Right cardiac atrium (tissue), 5 donors: ENCODE data around the gene PRKCI. TPM values are rescaled to one million over a fixed set of nuclear protein-coding genes. Genes with fewer than 3 reads are reported as not detected.
"Not testable (repeated sequence)": the region's sequence is repeated elsewhere in the genome, so short reads cannot be mapped to it uniquely, and the experiment has no call there.

Experiments
- ATAC-seq, 2 donors: fragments of 200-7000 bp; cut with Tn5 transposase; one replicate each; pipeline versions ENCODE4 v1.8.0 to v1.9.1; 2020; ENCODE audit warnings: moderate library complexity in 2 of 2, mild to moderate bottlenecking in 1 of 2
- DNase-seq, 3 donors: peaks; one replicate each; pipeline ENCODE4 v3.0.0-alpha.2; 2020
- H3K27ac ChIP-seq: one replicate; pipeline ENCODE4 v1.5.1; 2013; ENCODE audit warnings: mild to moderate bottlenecking, low read length, control low read depth, moderate library complexity
- H3K27me3 ChIP-seq: one replicate; pipeline ENCODE4 v1.6.1; 2013; ENCODE audit not compliant: control insufficient read depth, insufficient read depth
- H3K4me1 ChIP-seq: one replicate; pipeline ENCODE4 v1.6.1; 2013; ENCODE audit warnings: low read length; ENCODE audit not compliant: control insufficient read depth, insufficient read depth
- H3K4me3 ChIP-seq: one replicate; pipeline ENCODE4 v1.5.1; 2013; ENCODE audit warnings: low read length, control low read depth
- H3K9me3 ChIP-seq: one replicate; pipeline ENCODE4 v1.6.1; 2013; ENCODE audit warnings: low read length; ENCODE audit not compliant: control insufficient read depth
- WGBS: extraction: QIAGEN DNeasy Blood & Tissue Kit; methylation state at CpG from one replicate; pipeline ENCODE4 v1.1.7; 2013; 5-methylcytosine and 5-hydroxymethylcytosine counted together
- intact Hi-C, 4 donors: fragments of 100-400 bp; cut with DNase I; formaldehyde crosslinking; loops; one replicate each; pipeline versions ENCODE4 v1.11.0 to v1.14.0; 2022 to 2023
- polyA plus RNA-seq: library from polyadenylated mRNA; stranded (reverse); fragments of 200-250 nt; gene quantifications from one replicate; pipeline ENCODE4 v1.2.3, GENCODE V29; 2013
- total RNA-seq, 4 donors: library from RNA; stranded (reverse); fragmentation: NEBNext Ultra II Directional; extraction: Animal tissue kit (Norgen Biotek cat#: 25700); gene quantifications; one replicate each; pipeline ENCODE4 v1.2.1, GENCODE V29; 2021
- donor health status: healthy with polysubstance abuse.
- donor health status: DM: no; HTN: yes; CAD: no.
- donor health status: DM: no; HTN: no; CAD: no.
- donor health status: DM: no; HTN: yes; CAD: no; lungs with severe emphysema.
- donor health status: DM: yes; HTN: yes; CAD: no.

The PRKCI gene
- total and polyA plus RNA-seq, 5 donors: 9.0 to 20.6 (median 16.6) TPM

DNA sequence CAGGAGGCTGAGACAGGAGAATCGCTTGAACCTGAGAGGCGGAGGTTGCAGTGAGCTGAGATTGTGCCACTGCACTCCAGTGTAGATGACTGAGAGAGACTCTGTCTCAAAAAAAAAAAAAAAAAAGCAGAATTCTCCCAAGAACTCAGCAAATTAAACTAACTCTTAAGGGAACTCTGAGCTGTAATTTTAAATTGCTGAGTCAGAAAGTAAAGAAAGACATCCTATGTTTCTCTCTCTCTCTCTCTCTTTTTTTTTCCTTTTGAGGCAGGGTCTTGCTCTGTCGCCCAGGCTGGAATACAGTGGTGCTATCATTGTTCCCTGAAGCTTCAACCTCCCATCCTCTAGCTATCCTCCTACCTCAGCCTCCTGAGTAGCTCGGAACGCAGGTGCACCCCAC is 20.7 kb upstream of the PRKCI start:
- ATAC-seq (no peak), DNase-seq (no peak)
- WGBS: 94% methylated on average over 5 of the region's 5 CpGs
- Histone ChIP-seq H3K4me1 (no peaks in the 10 kb centered on the region), H3K4me3 (no peak overlapping the region), H3K27ac (no peak overlapping the region), H3K27me3 (no peaks in the 10 kb centered on the region), H3K9me3 (no peaks in the 10 kb centered on the region)
- intact Hi-C loops: no loop called here

DNA sequence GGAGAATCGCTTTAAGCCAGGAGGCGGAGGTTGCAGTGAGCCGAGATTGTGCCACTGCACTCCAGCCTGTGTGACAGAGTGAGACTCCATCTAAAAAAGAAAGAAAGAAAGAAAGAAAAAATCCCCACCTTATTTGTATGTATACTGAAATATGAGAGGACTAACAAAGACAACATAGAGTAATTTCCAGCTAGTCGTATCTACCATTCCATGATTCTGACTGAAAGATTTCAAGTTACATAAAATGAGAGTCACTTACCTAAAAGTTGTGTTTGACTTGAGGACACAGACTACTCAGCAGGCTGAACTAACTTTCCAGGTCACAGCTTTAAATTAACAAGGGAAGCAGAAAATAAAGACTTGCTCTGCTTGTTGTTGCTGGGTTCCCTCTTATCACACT is 18.8 kb upstream of the PRKCI start:
- no peaks in the 10 kb centered on the region for H3K9me3 ChIP-seq
- DNase-seq (no peak), ATAC-seq (no peak)
- no peak overlapping the region for H3K4me3 ChIP-seq
- no peaks in the 10 kb centered on the region for H3K27me3 ChIP-seq
- H3K4me1 ChIP-seq: no peaks in the 10 kb centered on the region
- whole genome bisulfite sequencing: 91% methylated on average over 4 of the region's 4 CpGs
- no peak overlapping the region for H3K27ac ChIP-seq
- intact Hi-C loops: no loop called here

DNA sequence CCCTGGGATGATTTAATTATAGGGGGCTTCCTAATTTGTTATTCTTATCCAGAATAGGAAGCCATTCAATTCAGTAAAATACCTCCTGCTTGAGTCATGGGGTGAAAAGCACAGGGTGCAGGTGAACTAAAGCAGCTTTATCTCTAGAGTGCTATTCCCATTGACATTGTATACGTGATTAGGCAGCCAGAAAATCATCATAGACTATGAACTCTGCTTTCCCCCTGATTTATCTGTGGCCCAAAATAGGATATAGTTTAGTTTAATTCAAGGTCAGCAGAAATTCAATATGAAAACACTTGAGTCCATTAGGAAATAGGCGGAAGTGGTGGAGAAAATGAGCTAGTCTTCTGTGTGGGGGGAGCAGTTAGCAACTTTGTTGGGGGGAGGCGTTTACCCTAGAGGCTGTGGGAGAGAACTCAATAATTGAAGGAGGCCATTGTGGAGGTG is 18.2 kb upstream of the PRKCI start:
- no peaks in the 10 kb centered on the region for H3K27me3 ChIP-seq
- WGBS: 63% methylated on average over 3 of the region's 3 CpGs
- no peak overlapping the region for H3K27ac ChIP-seq
- no peak overlapping the region for H3K4me3 ChIP-seq
- H3K9me3 ChIP-seq: no peaks in the 10 kb centered on the region
- no peaks in the 10 kb centered on the region for H3K4me1 ChIP-seq
- intact Hi-C loops: no loop called here
- no peak for DNase-seq
- ATAC-seq: no peak

DNA sequence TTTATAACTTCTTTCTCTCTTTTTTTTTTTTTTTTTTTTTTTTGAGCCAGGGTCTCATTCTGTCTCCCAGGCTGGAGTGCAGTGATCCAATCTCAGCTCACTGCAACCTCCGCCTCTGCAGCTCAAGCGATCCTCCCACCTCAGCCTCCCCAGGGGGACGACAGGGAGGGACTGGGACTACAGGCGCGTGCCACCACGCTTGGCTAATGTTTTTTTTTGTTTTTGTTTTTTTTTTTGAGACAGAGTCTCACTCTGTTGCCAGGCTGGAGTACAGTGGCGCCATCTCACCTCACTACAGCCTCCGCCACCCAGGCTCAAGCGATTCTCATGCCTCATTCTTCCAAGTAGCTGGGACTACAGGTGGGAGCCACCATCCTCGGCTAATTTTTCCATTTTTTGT is 17.7 kb upstream of the PRKCI start:
- Histone ChIP-seq H3K9me3 (no peaks in the 10 kb centered on the region), H3K4me3 (no peak overlapping the region), H3K4me1 (no peaks in the 10 kb centered on the region), H3K27me3 (no peaks in the 10 kb centered on the region), H3K27ac (no peak overlapping the region)
- ATAC-seq (no peak), DNase-seq (no peak)
- WGBS: 95% methylated on average over 10 of the region's 10 CpGs
- intact Hi-C loops: no loop called here

DNA sequence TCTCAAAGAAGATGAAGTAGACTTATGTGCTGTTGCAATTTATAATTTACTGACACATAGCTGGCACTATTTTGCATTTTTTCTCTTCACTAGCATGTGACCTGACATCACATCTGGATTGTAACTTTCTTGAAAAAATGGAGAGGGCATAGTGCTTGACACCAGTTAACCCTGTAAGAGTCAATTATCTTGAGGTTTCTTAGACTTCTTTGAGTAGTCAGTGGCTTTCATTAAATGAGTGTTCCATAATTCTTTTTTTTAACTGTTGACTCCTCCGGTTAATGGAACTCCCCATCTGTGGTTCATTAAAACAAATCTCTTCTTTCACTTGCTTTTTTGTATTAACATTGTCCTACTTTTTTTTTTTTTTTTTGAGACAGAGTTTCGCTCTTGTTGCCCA is 16.9 kb upstream of the PRKCI start:
- 88% methylated on average over 2 of the region's 2 CpGs for WGBS
- Histone ChIP-seq H3K4me1 (no peaks in the 10 kb centered on the region), H3K9me3 (no peaks in the 10 kb centered on the region), H3K4me3 (no peak overlapping the region), H3K27me3 (no peaks in the 10 kb centered on the region), H3K27ac (no peak overlapping the region)
- ATAC-seq (no peak), DNase-seq (no peak)
- intact Hi-C loops: no loop called here

DNA sequence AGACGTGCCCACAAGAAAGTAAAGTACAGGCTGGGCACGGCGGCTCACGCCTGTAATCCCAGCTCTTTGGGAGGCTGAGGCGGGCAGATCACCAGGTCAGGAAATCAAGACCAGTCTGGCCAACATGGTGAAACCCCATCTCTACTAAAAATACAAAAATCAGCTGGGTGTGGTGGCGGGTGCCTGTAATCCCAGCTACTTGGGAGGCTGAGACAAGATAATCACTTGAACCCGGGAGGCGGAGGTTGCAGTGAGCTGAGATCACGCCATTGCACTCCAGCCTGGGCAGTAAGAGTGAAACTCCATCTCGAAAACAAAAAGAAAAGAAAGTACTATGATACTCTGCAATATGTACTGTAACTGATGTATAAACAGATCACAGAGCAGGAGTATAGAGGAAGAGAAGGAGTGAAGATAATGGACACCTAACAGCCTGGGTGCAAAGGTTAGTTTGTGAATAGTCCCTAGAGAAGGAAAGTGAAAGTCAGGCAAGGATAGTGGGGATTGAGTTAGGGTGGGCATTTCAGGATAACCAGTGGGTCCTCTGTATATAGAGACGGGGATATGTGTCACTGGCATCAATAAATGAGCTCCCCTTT is 16.0 kb upstream of the PRKCI start:
- ATAC-seq, H3K4me1 ChIP-seq, DNase-seq, H3K27ac ChIP-seq, H3K27me3 ChIP-seq, H3K9me3 ChIP-seq, H3K4me3 ChIP-seq, intact Hi-C loops: not testable (repeated sequence)
- WGBS: 89% methylated on average over 11 of the region's 11 CpGs

DNA sequence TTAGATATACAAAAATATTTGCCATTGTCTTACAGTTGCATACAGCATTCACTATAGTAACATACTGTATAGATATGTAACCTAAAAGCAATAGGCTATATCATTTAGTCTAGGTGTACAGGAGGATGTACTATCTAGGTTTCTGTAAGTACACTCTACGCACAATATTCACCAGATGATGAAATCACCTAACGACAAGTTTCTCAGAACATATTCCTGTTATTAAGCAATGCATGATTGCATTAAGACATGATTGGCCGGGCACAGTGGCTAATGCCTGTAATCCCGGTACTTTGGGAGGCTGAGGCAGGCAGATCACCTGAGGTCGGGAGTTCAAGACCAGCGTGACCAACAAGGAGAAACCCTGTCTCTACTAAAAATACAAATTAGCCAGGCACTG is 14.5 kb upstream of the PRKCI start:
- Histone ChIP-seq H3K4me3 (no peak overlapping the region), H3K27me3 (no peaks in the 10 kb centered on the region), H3K4me1 (no peaks in the 10 kb centered on the region), H3K9me3 (no peaks in the 10 kb centered on the region), H3K27ac (no peak overlapping the region)
- intact Hi-C loops: no loop called here
- WGBS: 78% methylated on average over 6 of the region's 6 CpGs
- ATAC-seq (no peak), DNase-seq (no peak)

DNA sequence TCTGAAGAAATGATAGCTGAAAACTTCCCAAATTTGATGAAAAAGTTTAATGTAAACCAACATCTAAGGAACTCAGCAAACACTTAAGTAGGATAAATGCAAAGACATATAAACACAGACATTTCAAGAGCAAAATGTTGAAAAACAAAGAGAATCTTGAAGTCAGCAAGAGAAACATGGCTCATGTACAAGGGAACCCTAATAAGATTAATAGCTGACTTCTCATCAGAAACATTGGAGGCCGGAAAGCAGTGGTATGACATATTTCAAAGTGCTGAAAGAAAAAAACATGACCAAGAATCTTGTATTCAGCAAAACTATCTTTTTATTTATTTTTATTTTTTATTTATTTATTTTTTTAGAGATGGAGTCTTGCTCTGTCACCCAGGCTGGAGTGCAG is 10.6 kb upstream of the PRKCI start:
- ATAC-seq (no peak), DNase-seq (no peak)
- Histone ChIP-seq H3K27me3 (no peaks in the 10 kb centered on the region), H3K27ac (no peak overlapping the region), H3K4me1 (no peaks in the 10 kb centered on the region), H3K9me3 (no peaks in the 10 kb centered on the region), H3K4me3 (no peak overlapping the region)
- WGBS: 98% methylated on average over 1 of the region's 1 CpG
- intact Hi-C loops: no loop called here

DNA sequence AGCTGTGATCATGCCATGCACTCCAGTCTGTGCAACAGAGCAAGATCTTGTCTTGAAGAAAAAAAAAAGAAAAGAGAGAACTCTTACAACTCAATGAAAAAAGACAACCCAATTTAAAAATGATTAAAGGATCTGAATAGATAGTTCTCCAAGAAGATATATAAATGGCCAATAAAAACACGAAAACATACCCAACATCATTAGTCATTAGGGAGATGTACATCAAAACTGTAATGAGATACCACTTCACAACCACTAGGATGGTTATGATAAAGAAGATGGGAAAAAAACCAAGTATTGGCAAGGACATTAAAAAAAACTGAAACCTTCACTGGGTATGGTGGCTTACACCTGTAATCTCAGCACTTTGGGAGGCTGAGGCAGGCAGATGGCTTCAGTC is 2.4 kb upstream of the PRKCI start:
- WGBS: 94% methylated on average over 1 of the region's 1 CpG
- H3K4me1 ChIP-seq: no peaks in the 10 kb centered on the region
- no peaks in the 10 kb centered on the region for H3K27me3 ChIP-seq
- no peak for ATAC-seq
- H3K4me3 ChIP-seq: no peak overlapping the region
- H3K9me3 ChIP-seq: no peaks in the 10 kb centered on the region
- H3K27ac ChIP-seq: no peak overlapping the region
- intact Hi-C loops: loop anchor here in 1 of 4 donors (5.0 kb wide), 1 partner anchor 33 kb away; no protein-coding TSS in a partner anchor
- no peak for DNase-seq

DNA sequence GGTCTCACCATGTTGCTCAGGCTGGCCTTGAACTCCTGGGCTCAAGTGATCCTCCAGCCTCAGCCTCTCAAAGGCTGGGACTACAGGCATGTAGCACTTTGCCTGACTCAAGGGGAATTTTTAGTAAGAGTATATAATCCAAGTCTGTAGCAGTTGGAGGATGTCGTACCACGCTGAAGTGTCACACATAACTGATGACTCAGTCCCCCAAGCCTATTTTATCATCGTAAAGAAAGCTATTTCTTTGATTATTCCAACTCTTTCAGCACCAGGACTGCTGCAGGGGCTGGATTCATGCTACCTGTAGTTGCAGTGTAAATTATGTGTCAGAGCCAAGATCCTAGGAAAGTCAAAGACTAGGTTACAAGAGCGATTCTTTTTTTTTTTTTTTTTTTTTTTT is 1.4 kb upstream of the PRKCI start:
- Histone ChIP-seq H3K4me1 (no peaks in the 10 kb centered on the region), H3K9me3 (no peaks in the 10 kb centered on the region), H3K27ac (no peak overlapping the region), H3K27me3 (no peaks in the 10 kb centered on the region), H3K4me3 (no peak overlapping the region)
- intact Hi-C loops: loop anchor here in 1 of 4 donors (5.0 kb wide), 1 partner anchor 34 kb away; no protein-coding TSS in a partner anchor
- DNase-seq (no peak), ATAC-seq (no peak)
- 83% methylated on average over 4 of the region's 4 CpGs for WGBS

DNA sequence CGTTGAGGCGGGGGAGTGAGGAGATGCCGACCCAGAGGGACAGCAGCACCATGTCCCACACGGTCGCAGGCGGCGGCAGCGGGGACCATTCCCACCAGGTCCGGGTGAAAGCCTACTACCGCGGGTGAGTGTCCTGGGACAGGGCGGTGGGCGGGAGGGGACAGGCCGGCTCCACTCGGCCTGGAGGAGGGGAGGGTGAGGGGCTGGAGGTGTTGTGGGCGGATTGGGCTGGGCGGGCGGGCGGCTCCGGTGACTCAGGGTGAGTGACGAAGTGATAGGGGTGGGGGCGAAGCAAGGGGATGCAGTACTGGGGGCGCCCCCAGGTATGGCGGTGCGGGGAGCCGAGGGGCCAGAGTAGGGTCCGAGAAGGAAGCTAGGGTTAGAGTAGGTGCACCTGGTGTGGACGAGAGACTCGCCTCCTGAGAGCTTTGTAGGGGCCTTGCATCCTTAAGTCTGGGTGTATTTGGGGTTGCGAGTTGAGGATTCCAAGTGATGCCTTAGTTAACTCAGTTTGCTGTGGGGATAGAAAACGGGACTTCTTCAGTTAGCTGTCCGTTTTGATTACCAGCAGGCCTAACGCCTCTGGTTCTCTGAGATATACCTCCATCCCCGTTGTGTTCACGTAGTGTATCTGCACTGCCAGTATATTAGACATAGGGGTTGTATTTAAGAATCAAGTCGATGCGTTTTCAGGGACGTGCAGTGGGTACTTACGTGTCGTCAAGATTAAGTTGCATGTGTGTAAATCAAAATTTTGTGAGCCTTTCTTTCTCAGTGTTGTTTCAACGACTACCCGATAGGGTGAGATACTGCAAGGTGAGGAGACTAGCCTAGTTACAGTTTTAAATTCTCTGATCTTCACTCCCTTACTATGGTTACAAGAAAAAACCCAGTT is 670 bp downstream of the PRKCI start:
- WGBS: 1% methylated on average over 42 of the region's 42 CpGs
- Histone ChIP-seq H3K4me1 (no peaks in the 10 kb centered on the region), H3K4me3 (peak overlapping the region; percentile 80), H3K9me3 (no peaks in the 10 kb centered on the region), H3K27ac (peak overlapping the region; percentile 69), H3K27me3 (no peaks in the 10 kb centered on the region)
- DNase-seq (peak in 1 of 3 donors; percentile 37), ATAC-seq (peak; percentile 50 to 59)
- intact Hi-C loops: loop anchor here in 1 of 4 donors (5.0 kb wide), 1 partner anchor 36 kb away; no protein-coding TSS in a partner anchor
